CD4-positive, alpha-beta T cell (primary cell): ENCODE measurements around the gene NPIPB8. TPM values are rescaled to one million over a fixed set of nuclear protein-coding genes. Genes with fewer than 3 reads are reported as not detected.
"Not testable (repeated sequence)": the region's sequence is repeated elsewhere in the genome, so short reads cannot be mapped to it uniquely, and the experiment has no call there.

Source experiments
- ATAC-seq: fragments of 200-7000 bp; cut with Tn5 transposase; one replicate; pipeline ENCODE4 v1.10.0; 2022; ENCODE audit warnings: mild to moderate bottlenecking; ENCODE audit not compliant: poor library complexity
- CTCF ChIA-PET: fragments of 350-600 bp; sonication (Branson Sonifier 250); formaldehyde crosslinking; loops from one replicate; lab custom pipeline; 2021; ENCODE audit warnings: antibody characterized with exemption, inconsistent platforms; lab: Charles Lee
- POLR2A ChIA-PET: fragments of 350-600 bp; sonication (Branson Sonifier 250); formaldehyde crosslinking; loops from one replicate; lab custom pipeline; 2021; ENCODE audit warnings: antibody characterized with exemption, inconsistent platforms; lab: Charles Lee
- DNase-seq, 14 experiments: peaks; one replicate each; pipeline ENCODE4 v3.0.0-alpha.2; 2013 to 2020; ENCODE audit warnings: mixed read lengths in 2 of 14
- H3K27ac ChIP-seq, 2 donors: one replicate each; pipeline versions ENCODE4 v1.5.1 to v1.7.0; 2013; ENCODE audit warnings: low read length in 2 of 2, low read depth in 1 of 2, mild to moderate bottlenecking in 1 of 2
- H3K27me3 ChIP-seq, 2 experiments: 1 replicate in 1 of 2; 2 replicates in 1 of 2; pipeline versions ENCODE4 v1.6.1 to v1.7.0; 2013; ENCODE audit warnings: low read length in 2 of 2, control low read depth in 1 of 2, mild to moderate bottlenecking in 1 of 2, moderate library complexity in 1 of 2; ENCODE audit not compliant: insufficient read depth in 2 of 2, control insufficient read depth in 1 of 2
- H3K36me3 ChIP-seq: one replicate; pipeline ENCODE4 v1.6.1; 2013; ENCODE audit warnings: low read length, control low read depth; ENCODE audit not compliant: insufficient read depth
- H3K4me1 ChIP-seq: one replicate; pipeline ENCODE4 v1.6.1; 2013; ENCODE audit warnings: low read length, control low read depth; ENCODE audit not compliant: insufficient read depth
- H3K4me3 ChIP-seq: one replicate; pipeline ENCODE4 v1.5.1; 2013; ENCODE audit warnings: mild to moderate bottlenecking, low read length, moderate library complexity
- H3K9me3 ChIP-seq, 2 experiments: 1 replicate in 1 of 2; 2 replicates in 1 of 2; pipeline versions ENCODE4 v1.6.1 to v1.7.0; 2013; ENCODE audit warnings: low read length in 2 of 2, mild to moderate bottlenecking in 2 of 2, control low read depth in 1 of 2, moderate library complexity in 1 of 2; ENCODE audit not compliant: control insufficient read depth in 1 of 2, insufficient read depth in 1 of 2
- H3K27ac Mint-ChIP-seq: one replicate; pipeline ENCODE4 v1.8.0; 2020; ENCODE audit warnings: mixed read lengths
- H3K27me3 Mint-ChIP-seq: one replicate; pipeline ENCODE4 v1.8.0; 2021; ENCODE audit warnings: mixed read lengths
- H3K36me3 Mint-ChIP-seq: one replicate; pipeline ENCODE4 v1.8.0; 2021; ENCODE audit warnings: low read depth, mixed read lengths
- H3K4me1 Mint-ChIP-seq: one replicate; pipeline ENCODE4 v1.8.0; 2021; ENCODE audit warnings: low read depth, mixed read lengths
- H3K4me3 Mint-ChIP-seq: one replicate; pipeline ENCODE4 v1.8.0; 2020; ENCODE audit warnings: mild to moderate bottlenecking, mixed read lengths
- H3K9me3 Mint-ChIP-seq: one replicate; pipeline ENCODE4 v1.8.0; 2020; ENCODE audit warnings: mixed read lengths
- intact Hi-C, 2 experiments: fragments of 100-400 bp; cut with DNase I in 1 of 2; cut with micrococcal nuclease in 1 of 2; formaldehyde crosslinking; loops; one replicate each; pipeline versions ENCODE4 v1.15.1 to v1.9.0; 2023 to 2025; cut with DNase I, micrococcal nuclease
- polyA plus RNA-seq, 2 donors: library from polyadenylated mRNA; unstranded; fragments of 120-200 nt; gene quantifications; one replicate each; pipeline ENCODE4 v1.2.1, GENCODE V29; 2013
- total RNA-seq, 174 experiments: library from RNA in 2 of 174; stranded (reverse) in 2 of 174; gene quantifications; one replicate each; pipeline ENCODE4 v1.2.3 and lab custom pipeline; 2021 to 2026
- TF ChIP-seq, protein P1 (sequence below): fragments of 200-600 bp; IDR thresholded peaks from one replicate; pipeline ENCODE4 v1.8.0; 2022; ENCODE audit warnings: antibody characterized with exemption, mild to moderate bottlenecking

The NPIPB8 gene
- total RNA-seq (under 1 TPM in 1 of 2 experiments, not detected in 1; 0.58 TPM), total RNA-seq (lab: John Stamatoyannopoulos, UW) (0 to 0.89 (median 0.16) reads per million in 172 experiments)
- polyA plus RNA-seq (2013, experiment 1 of 2), result 0.23 TPM
- polyA plus RNA-seq (2013, experiment 2 of 2), result 1.4 TPM

DNA sequence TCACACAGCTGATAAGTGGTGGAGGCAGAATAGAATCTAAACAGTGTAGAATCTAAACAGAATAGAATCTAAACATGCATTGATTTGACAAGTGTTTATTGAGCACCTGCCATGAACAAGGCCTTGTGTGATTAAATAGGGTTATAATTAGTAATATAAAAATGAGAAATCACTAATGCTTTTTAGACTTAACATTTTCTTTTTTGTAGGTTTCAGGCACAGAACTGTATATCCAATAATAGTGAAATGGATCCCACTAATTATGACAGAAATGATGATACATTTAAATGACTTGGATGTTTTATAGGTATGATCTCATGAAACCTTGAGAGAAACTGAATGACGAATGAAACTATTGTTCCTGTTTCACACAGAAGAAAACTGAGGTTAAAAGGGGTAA is at the start of gene NPIPB8:
NPIPB8 (plus strand) TSS at position 301 of the 400 bp plus-strand sequence. CDS start 296 bp downstream, outside the sequence.
- H3K4me3 ChIP-seq, H3K27ac ChIP-seq, H3K36me3 Mint-ChIP-seq, H3K27me3 Mint-ChIP-seq, POLR2A ChIA-PET, H3K27ac Mint-ChIP-seq, H3K27me3 ChIP-seq, H3K36me3 ChIP-seq, DNase-seq, CTCF ChIA-PET, H3K4me3 Mint-ChIP-seq, H3K4me1 Mint-ChIP-seq, H3K4me1 ChIP-seq, H3K9me3 Mint-ChIP-seq, ATAC-seq, H3K9me3 ChIP-seq: not testable (repeated sequence)
- intact Hi-C loops, result loop anchor here in 1 of 2 experiments (10.0 kb wide), 1 partner anchor 63 kb away; no protein-coding TSS in a partner anchor

DNA sequence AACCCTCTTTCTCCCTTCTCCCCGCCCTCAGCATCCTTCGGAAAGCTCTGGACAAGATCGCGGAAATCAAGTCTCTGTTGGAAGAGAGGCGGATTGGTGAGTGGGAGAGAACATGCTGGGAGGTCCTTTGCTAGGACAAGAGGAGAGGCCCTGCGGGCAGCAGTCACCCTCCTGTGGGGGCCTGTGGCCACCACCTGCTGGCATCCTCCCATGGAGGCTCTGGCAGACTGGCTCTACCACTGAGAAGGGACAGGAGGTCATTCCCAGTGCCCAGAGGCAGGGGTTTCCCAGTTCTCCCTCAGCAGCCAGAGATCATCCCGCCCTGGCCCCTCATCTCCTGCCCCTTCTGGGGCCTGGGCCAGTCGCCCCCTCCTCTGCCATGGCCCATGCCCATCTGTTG is 48.8 kb upstream of the NPIPB8 start:
- no peak overlapping the region for H3K27ac Mint-ChIP-seq
- H3K4me1 Mint-ChIP-seq, result no peaks in the 10 kb centered on the region
- H3K36me3 ChIP-seq, result peaks cover 59% of the 10 kb centered on the region
- ChIA-PET CTCF (no interaction called here), POLR2A (no interaction called here)
- H3K36me3 Mint-ChIP-seq, result peaks cover 78% of the 10 kb centered on the region
- TF ChIP-seq, protein P1, sequence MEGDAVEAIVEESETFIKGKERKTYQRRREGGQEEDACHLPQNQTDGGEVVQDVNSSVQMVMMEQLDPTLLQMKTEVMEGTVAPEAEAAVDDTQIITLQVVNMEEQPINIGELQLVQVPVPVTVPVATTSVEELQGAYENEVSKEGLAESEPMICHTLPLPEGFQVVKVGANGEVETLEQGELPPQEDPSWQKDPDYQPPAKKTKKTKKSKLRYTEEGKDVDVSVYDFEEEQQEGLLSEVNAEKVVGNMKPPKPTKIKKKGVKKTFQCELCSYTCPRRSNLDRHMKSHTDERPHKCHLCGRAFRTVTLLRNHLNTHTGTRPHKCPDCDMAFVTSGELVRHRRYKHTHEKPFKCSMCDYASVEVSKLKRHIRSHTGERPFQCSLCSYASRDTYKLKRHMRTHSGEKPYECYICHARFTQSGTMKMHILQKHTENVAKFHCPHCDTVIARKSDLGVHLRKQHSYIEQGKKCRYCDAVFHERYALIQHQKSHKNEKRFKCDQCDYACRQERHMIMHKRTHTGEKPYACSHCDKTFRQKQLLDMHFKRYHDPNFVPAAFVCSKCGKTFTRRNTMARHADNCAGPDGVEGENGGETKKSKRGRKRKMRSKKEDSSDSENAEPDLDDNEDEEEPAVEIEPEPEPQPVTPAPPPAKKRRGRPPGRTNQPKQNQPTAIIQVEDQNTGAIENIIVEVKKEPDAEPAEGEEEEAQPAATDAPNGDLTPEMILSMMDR, result no peak
- DNase-seq, result no peak
- no peak overlapping the region for H3K4me3 Mint-ChIP-seq
- no peaks in the 10 kb centered on the region for H3K9me3 ChIP-seq
- H3K9me3 Mint-ChIP-seq, result no peaks in the 10 kb centered on the region
- intact Hi-C loops, result no loop called here
- no peaks in the 10 kb centered on the region for H3K27me3 Mint-ChIP-seq
- H3K4me3 ChIP-seq, result no peak overlapping the region
- no peak for ATAC-seq
- H3K27me3 ChIP-seq, result no peaks in the 10 kb centered on the region
- no peaks in the 10 kb centered on the region for H3K4me1 ChIP-seq
- H3K27ac ChIP-seq, result no peak overlapping the region

DNA sequence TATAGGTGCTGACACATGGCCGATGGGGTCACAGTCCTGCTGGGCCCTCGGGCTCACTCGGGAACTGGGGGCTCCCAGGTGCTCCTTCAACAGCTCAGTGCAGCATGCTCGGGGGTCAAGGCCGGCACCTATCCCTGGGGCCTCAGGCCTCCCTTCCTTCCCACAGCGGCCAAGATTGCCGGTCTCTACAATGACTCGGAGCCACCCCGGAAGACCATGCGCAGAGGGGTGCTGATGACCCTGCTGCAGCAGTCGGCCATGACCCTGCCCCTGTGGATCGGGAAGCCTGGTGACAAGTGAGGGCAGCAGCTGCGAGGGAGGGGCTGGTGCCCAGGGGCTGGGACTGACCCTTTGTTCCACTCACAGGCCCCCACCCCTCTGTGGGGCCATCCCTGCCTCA is 47.9 kb upstream of the NPIPB8 start:
- Mint-ChIP-seq H3K27ac (no peak overlapping the region), H3K4me3 (no peak overlapping the region)
- POLR2A ChIA-PET, result no interaction called here

More for the DNA sequence above, 47.9 kb upstream of the NPIPB8 start:
- ATAC-seq, result no peak
- Mint-ChIP-seq H3K4me1 (no peaks in the 10 kb centered on the region), H3K27me3 (no peaks in the 10 kb centered on the region), H3K9me3 (no peaks in the 10 kb centered on the region), H3K36me3 (peaks cover 74% of the 10 kb centered on the region)
- no peak overlapping the region for H3K27ac ChIP-seq
- no peaks in the 10 kb centered on the region for H3K4me1 ChIP-seq
- CTCF ChIA-PET, result no interaction called here
- DNase-seq, result no peak
- no peaks in the 10 kb centered on the region for H3K9me3 ChIP-seq
- no peak overlapping the region for H3K4me3 ChIP-seq
- H3K36me3 ChIP-seq, result peaks cover 55% of the 10 kb centered on the region
- TF ChIP-seq, protein P1, result no peak
- intact Hi-C loops, result loop anchor here in 1 of 2 experiments (5.0 kb wide), 1 partner anchor 68 kb away; no protein-coding TSS in a partner anchor
- H3K27me3 ChIP-seq, result no peaks in the 10 kb centered on the region
